GM12873 (cell line): ENCODE data around the gene SLC38A5.

Experiments used
- TF ChIP-seq, protein P1 (sequence below): IDR thresholded peaks from 2 replicates; pipeline ENCODE4 v1.5.1; 2012; ENCODE audit warnings: low read depth, mild to moderate bottlenecking, moderate library complexity, low read length, control low read depth; ENCODE audit not compliant: insufficient read depth; ENCODE audit errors: missing control alignments

SLC38A5 gene

DNA sequence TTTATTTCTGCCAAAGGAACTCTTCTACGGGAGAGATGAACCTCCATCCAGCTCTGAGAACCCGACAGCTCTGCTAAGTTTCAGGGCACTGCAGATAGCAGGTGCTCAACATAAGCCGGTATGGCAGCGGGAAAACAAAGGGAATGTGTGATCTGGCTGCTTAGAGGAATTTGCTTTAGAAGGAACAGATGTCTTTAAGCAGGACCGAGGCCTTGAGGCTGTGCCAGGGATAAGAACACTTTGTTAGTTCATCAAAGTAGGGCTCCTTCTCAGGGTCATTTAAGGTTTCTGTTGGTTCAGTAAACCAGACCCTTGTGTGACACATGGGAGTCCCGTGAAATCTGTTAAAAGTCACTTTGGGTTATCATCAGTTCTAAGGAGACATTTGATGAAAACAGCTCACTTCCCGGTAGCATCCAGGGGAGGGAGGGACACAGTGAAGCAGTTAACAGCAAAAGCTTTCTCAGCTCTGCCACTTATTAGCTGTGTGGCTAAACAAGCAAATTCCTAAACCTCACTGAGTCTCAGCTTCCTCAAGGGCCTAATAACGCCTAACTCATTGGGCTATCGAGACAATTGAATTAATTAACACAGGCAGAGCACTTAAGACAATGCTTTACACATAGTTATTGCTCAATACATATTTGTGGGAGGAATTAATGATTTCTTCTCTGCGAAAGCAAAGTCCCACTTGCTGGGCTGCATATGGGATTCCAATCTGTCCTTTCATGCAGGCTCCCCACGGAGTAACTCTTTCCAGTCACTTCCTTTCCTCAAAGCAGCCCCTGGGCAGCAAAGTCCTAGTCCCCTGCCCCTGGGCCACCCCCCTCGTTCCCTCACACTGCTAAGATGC is 3.0 kb upstream of the SLC38A5 start:
- TF ChIP-seq, protein P1, sequence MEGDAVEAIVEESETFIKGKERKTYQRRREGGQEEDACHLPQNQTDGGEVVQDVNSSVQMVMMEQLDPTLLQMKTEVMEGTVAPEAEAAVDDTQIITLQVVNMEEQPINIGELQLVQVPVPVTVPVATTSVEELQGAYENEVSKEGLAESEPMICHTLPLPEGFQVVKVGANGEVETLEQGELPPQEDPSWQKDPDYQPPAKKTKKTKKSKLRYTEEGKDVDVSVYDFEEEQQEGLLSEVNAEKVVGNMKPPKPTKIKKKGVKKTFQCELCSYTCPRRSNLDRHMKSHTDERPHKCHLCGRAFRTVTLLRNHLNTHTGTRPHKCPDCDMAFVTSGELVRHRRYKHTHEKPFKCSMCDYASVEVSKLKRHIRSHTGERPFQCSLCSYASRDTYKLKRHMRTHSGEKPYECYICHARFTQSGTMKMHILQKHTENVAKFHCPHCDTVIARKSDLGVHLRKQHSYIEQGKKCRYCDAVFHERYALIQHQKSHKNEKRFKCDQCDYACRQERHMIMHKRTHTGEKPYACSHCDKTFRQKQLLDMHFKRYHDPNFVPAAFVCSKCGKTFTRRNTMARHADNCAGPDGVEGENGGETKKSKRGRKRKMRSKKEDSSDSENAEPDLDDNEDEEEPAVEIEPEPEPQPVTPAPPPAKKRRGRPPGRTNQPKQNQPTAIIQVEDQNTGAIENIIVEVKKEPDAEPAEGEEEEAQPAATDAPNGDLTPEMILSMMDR: no peak

DNA sequence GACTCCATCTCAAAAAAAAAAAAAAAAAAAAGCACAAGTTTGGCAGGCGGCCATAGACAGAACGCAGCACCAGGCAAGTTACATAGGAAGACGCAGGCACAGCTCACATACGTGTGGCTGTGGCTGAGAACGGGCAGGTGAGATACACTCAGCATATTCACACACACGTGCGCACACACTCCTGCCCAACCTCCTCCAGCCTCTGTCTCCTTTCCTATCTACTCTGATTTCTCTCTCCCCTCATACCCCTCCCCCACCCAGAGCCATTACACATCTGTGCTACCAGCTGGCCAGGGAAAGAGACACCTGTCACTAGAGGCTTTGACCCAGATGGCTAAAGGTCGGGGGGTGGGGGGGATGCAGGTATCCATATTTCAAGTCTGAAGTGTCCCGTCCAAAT is 2.2 kb upstream of the SLC38A5 start:
- TF ChIP-seq, protein P1: no peak

DNA sequence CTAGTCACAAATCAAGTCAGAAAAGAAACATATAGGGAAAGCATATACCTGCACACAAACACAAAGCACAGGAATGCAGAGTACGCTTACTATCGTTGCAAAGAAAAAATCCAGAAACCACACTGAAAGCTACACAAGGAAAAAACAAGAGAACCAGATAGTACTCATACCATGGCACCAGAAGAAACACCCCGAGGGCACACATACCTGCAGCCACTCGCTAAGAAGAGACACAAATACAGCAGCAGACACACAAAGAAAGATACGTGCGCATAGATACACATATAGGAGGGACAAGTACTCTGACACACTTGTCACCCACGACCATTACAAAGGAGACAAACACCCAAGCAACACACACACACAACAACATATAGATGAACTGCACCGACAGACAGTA is 1.4 kb upstream of the SLC38A5 start:
- TF ChIP-seq, protein P1: no peak

DNA sequence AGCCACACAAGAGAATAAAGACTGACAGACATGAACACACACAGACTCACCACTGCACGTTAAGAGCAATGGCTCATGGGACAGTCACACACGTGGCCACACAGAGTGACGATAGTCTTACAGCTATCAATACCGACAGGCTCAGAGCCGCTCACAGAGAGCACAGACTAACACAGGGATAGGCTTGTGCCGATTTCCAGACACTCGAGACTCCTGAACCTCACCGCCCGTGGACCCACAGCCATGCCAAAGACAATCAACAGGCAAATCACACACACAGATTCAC is 716 bp upstream of the SLC38A5 start:
- TF ChIP-seq, protein P1: no peak

DNA sequence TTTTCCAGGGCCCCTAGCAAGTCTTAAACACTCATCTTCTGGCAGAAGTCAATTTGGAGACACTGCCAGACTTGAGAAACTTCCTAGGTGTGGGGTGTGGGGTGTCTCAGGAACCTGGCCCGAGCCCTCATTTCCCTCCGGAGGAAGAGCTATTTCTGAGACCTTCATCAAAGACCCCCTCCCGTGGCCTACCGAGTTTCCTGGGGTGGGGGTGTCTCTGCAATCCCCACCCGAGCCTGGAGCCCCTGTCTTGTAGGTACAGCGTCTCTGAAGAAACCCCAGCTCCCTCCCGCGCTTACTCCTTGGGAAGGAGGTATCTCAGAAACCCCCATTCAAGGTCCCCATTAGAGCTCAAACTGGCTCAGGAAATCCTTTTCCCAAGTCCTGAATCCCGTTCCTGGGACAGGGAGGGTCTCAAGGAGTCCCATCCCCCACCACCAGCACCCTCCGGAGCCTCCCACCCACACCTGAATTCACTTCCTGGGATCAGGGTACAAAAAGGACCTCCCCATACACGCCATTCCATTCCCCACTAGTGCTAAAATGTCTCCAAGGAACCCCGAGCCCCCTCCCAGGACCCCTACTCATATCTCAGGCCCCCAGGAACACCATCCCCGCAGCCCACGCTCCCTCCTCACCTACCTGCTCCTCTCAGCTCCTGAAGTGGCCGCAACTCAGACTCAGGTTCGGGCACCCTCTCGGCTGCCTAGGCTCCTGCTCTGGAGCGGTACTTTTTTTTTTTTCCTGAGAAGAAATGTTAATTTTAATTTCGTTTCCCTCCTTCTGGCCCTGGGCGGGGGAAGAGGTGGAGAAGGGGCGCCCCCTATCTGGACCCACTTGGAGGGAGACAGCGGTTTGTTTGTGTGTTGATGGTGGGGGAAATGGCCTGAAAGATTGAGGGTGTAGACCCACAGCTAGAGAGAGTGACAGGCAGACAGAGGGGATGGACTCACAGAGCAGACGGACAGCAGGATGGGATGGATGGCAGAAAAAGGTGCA is 1.1 kb downstream of the SLC38A5 start:
- TF ChIP-seq, protein P1: peak; percentile 42

DNA sequence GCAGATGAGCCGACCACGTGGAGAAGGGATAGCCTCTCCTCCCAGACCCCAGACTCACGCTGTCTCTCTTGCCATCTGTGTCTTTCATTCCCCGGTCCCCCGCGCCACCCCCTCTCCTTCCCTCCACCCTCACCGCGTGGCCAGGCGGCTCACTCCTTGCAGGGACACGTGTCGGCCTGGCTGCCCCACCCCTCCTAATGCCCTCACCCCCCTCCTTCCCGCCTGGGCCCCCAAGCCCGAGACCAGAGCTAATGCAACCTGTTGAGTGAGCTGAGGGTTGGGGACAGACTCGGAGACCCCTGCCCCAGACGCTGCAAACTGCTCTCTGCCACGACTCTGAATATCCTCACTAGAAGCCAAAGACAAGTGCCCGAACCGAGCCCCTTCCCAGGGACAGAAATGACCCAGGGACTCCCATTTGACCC is 1.8 kb downstream of the SLC38A5 start:
- TF ChIP-seq, protein P1: no peak

DNA sequence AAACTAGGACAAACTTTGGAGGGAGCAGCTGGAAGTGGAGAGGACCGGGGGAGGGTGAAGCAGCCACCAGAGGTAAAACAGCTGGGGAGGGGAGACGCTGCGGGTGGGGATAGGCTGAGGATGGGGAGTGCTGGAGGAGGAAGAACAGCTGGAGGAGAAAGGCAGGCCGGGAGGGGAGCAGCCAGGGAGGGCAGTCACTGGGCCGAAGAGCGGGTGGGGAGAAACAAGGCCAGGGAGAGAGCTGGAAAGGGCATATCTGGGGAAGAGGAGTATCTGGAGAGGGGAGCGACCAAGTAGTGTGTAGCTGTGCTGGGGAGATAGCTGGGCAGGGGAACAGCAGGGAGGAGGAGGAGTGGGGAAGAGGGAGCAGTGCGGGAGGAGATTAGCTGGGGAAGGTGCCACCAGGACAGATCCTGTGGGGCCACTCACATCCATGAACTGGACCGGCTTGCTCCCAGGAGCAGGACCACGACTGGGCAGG is 2.7 kb downstream of the SLC38A5 start:
- TF ChIP-seq, protein P1: no peak
